Stimulated activated naive B cell treated with anti-CD40 and anti-IgM and Interleukin-4, amounts not matched to agents 10 μg/mL and 1 μg/mL and 100 μg/mL, for 72 hours (primary cell): ENCODE results near the gene ZSCAN32.

Experiments
- ATAC-seq, 2 donors: fragments of 150-1000 bp; cut with Tn5 transposase; replicated peaks; 2 replicates each; pipeline ENCODE4 v1.10.0; 2021; ENCODE audit warnings: moderate library complexity in 1 of 2
- DNase-seq: peaks from one replicate; pipeline ENCODE4 v3.0.0; 2021
- H3K27ac Mint-ChIP-seq: one replicate; pipeline ENCODE4 v1.8.0; 2022; ENCODE audit warnings: mild to moderate bottlenecking, mixed read lengths
- H3K27me3 Mint-ChIP-seq, 2 donors: one replicate each; pipeline ENCODE4 v1.8.0; 2022; ENCODE audit warnings: mixed read lengths in 2 of 2
- H3K36me3 Mint-ChIP-seq, 2 donors: one replicate each; pipeline ENCODE4 v1.8.0; 2022; ENCODE audit warnings: mixed read lengths in 2 of 2, mild to moderate bottlenecking in 1 of 2
- H3K4me1 Mint-ChIP-seq, 2 donors: one replicate each; pipeline ENCODE4 v1.8.0; 2022; ENCODE audit warnings: mixed read lengths in 2 of 2, mild to moderate bottlenecking in 1 of 2
- H3K4me3 Mint-ChIP-seq, 2 donors: one replicate each; pipeline ENCODE4 v1.8.0; 2022; ENCODE audit warnings: mild to moderate bottlenecking in 2 of 2, mixed read lengths in 2 of 2, moderate library complexity in 1 of 2
- H3K9me3 Mint-ChIP-seq, 2 donors: one replicate each; pipeline ENCODE4 v1.8.0; 2022; ENCODE audit warnings: mixed read lengths in 2 of 2, mild to moderate bottlenecking in 1 of 2

The ZSCAN32 gene

DNA sequence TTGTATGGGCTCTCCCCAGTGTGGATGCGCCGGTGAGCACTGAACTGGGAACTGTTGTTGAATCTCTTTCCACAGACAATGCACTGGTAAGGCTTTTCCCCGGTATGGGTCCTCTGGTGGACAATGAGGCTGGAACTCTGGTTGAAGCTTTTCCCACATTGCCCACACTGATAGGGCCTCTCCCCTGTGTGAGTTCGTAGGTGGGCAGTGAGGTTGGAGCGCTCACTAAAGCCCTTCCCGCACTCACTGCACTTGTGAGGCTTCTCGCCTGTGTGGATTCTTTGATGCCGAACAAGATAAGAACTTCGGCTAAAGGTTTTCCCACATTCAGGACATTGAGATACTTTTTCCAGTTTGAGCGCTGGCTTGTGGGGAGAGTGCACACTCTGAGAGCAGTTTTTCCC, 17.8 kb downstream of the ZSCAN32 start:
- no peak overlapping the region for H3K4me3 Mint-ChIP-seq
- H3K27me3 Mint-ChIP-seq, result no peaks in the 10 kb centered on the region
- DNase-seq (no peak), ATAC-seq (no peak)
- no peaks in the 10 kb centered on the region for H3K4me1 Mint-ChIP-seq
- H3K27ac Mint-ChIP-seq, result no peak overlapping the region
- H3K36me3 Mint-ChIP-seq, result peaks cover 87 to 92% of the 10 kb centered on the region in 2 donors
- peaks cover 40 to 56% of the 10 kb centered on the region in 2 donors for H3K9me3 Mint-ChIP-seq

- Mint-ChIP-seq H3K4me1 (peaks cover 0 to 4% of the 10 kb centered on the region in 2 donors), H3K36me3 (peaks cover 78 to 86% of the 10 kb centered on the region in 2 donors)
Measured at GRCh38 chr16:3377917-3378316, 22.9 kb downstream of the ZSCAN32 start.

GRCh38 chr16:3375680-3376079, 25.1 kb downstream of the ZSCAN32 start:
- Mint-ChIP-seq H3K4me3 (no peak overlapping the region), H3K27me3 (no peaks in the 10 kb centered on the region), H3K4me1 (peaks cover 0 to 4% of the 10 kb centered on the region in 2 donors), H3K36me3 (peaks cover 63 to 67% of the 10 kb centered on the region in 2 donors), H3K27ac (no peak overlapping the region), H3K9me3 (peaks cover 29 to 32% of the 10 kb centered on the region in 2 donors)
- ATAC-seq, result no peak
- no peak for DNase-seq

More at GRCh38 chr16:3377917-3378316, 22.9 kb downstream of the ZSCAN32 start:
- ATAC-seq (no peak), DNase-seq (no peak)
- H3K27me3 Mint-ChIP-seq, result no peaks in the 10 kb centered on the region
- H3K9me3 Mint-ChIP-seq, result peaks cover 38 to 39% of the 10 kb centered on the region in 2 donors
- no peak overlapping the region for H3K4me3 Mint-ChIP-seq
- H3K27ac Mint-ChIP-seq, result no peak overlapping the region

- ATAC-seq (no peak), DNase-seq (no peak)
- Mint-ChIP-seq H3K27ac (no peak overlapping the region), H3K9me3 (peaks cover 4 to 14% of the 10 kb centered on the region in 2 donors), H3K4me3 (no peak overlapping the region), H3K27me3 (no peaks in the 10 kb centered on the region), H3K4me1 (peaks cover 7 to 11% of the 10 kb centered on the region in 2 donors), H3K36me3 (peaks cover 26 to 34% of the 10 kb centered on the region in 2 donors)
Measured at GRCh38 chr16:3369073-3369472, 31.7 kb downstream of the ZSCAN32 start.

- H3K4me3 Mint-ChIP-seq, result peak overlapping the region; percentile 88 to 89
- peaks cover 21 to 35% of the 10 kb centered on the region in 2 donors for H3K36me3 Mint-ChIP-seq
- peak; percentile 96 to 99 for ATAC-seq
- H3K27me3 Mint-ChIP-seq, result peaks cover 20 to 27% of the 10 kb centered on the region in 2 donors
- DNase-seq, result peak; percentile 89
- H3K9me3 Mint-ChIP-seq, result peaks cover 14 to 20% of the 10 kb centered on the region in 2 donors
- H3K4me1 Mint-ChIP-seq, result peaks cover 7 to 9% of the 10 kb centered on the region in 2 donors
- peak overlapping the region; percentile 98 for H3K27ac Mint-ChIP-seq
Measured at GRCh38 chr16:3364774-3365427, 35.9 kb downstream of the ZSCAN32 start.

GRCh38 chr16:3363793-3364192, 37.0 kb downstream of the ZSCAN32 start:
- H3K4me3 Mint-ChIP-seq, result no peak overlapping the region
- no peak for DNase-seq

DNA sequence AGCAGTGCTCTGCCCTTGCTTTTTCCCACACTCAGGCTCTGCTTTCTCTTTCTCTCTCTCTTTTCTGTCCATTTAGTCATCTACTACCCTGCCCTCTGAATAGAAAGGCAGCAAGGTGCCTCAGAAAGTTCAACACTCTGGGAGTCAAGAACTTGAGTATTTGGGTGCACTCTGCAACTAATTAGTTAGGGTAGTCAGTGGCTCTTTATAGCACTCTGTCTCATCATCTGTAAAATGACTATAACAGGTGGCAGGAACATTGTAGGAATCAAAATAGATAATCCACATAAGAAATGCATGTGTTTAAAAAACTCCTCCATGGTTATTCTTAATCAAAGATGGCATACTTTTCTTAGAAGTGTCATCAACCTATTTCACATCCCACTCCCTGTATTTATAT, 37.9 kb downstream of the ZSCAN32 start:
- ATAC-seq (no peak), DNase-seq (no peak)
- peaks cover 7 to 9% of the 10 kb centered on the region in 2 donors for H3K4me1 Mint-ChIP-seq
- H3K4me3 Mint-ChIP-seq, result no peak overlapping the region
- peaks cover 15 to 21% of the 10 kb centered on the region in 2 donors for H3K9me3 Mint-ChIP-seq
- no peak overlapping the region for H3K27ac Mint-ChIP-seq
- peaks cover 21 to 35% of the 10 kb centered on the region in 2 donors for H3K36me3 Mint-ChIP-seq
- H3K27me3 Mint-ChIP-seq, result peaks cover 24 to 38% of the 10 kb centered on the region in 2 donors

More at GRCh38 chr16:3363793-3364192, 37.0 kb downstream of the ZSCAN32 start:
- ATAC-seq, result no peak
- H3K9me3 Mint-ChIP-seq, result peaks cover 15 to 21% of the 10 kb centered on the region in 2 donors
- no peak overlapping the region for H3K27ac Mint-ChIP-seq
- H3K4me1 Mint-ChIP-seq, result peaks cover 7 to 9% of the 10 kb centered on the region in 2 donors
- H3K27me3 Mint-ChIP-seq, result peaks cover 22 to 37% of the 10 kb centered on the region in 2 donors
- peaks cover 21 to 35% of the 10 kb centered on the region in 2 donors for H3K36me3 Mint-ChIP-seq

GRCh38 chr16:3358871-3359270, 41.9 kb downstream of the ZSCAN32 start:
- ATAC-seq (no peak), DNase-seq (no peak)
- H3K9me3 Mint-ChIP-seq, result peaks cover 15 to 17% of the 10 kb centered on the region in 2 donors

GRCh38 chr16:3356118-3356517, 44.7 kb downstream of the ZSCAN32 start:
- H3K27me3 Mint-ChIP-seq, result peaks cover 15 to 21% of the 10 kb centered on the region in 2 donors
- peaks cover 0 to 3% of the 10 kb centered on the region in 2 donors for H3K4me1 Mint-ChIP-seq
- H3K4me3 Mint-ChIP-seq, result no peak overlapping the region
- DNase-seq (no peak), ATAC-seq (no peak)
- H3K36me3 Mint-ChIP-seq, result peaks cover 22 to 38% of the 10 kb centered on the region in 2 donors
- H3K27ac Mint-ChIP-seq, result no peak overlapping the region
- H3K9me3 Mint-ChIP-seq, result peaks cover 13 to 15% of the 10 kb centered on the region in 2 donors

More at GRCh38 chr16:3358871-3359270, 41.9 kb downstream of the ZSCAN32 start:
- Mint-ChIP-seq H3K27ac (no peak overlapping the region), H3K36me3 (peaks cover 15 to 38% of the 10 kb centered on the region in 2 donors), H3K4me3 (no peak overlapping the region), H3K4me1 (no peaks in the 10 kb centered on the region), H3K27me3 (peaks cover 24 to 38% of the 10 kb centered on the region in 2 donors)

DNA sequence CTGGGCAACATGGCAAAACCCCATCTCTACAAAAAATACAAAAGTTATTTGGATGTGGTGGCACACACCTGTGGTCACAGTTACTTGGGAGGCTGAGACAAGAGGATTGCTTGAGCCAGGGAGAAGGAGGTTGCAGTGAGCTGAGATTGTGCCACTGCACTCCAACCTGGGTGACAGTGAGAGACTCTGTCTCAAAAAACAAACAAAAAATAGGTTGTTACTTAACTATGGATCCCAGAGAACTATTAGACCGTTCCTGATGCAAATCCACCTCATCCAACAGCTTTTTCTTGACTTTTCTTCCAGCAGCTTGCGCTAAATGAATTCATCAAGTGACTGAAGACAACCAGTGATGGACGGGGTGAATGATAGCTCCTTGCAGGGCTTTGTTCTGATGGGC, 45.2 kb downstream of the ZSCAN32 start, which contains the start of gene OR2C1:
TSS of gene OR2C1 (plus strand) at position 301 of the 400 bp plus-strand sequence. CDS start at position 353, 52 bp downstream.
- Mint-ChIP-seq H3K36me3 (peaks cover 22 to 36% of the 10 kb centered on the region in 2 donors), H3K27me3 (peaks cover 11 to 18% of the 10 kb centered on the region in 2 donors), H3K4me3 (no peak within 1 kb of the TSS), H3K27ac (no peak within 1 kb of the TSS), H3K4me1 (peaks cover 0 to 3% of the 10 kb centered on the region in 2 donors), H3K9me3 (peaks cover 12 to 13% of the 10 kb centered on the region in 2 donors)
- no peak for DNase-seq
- no peak for ATAC-seq

DNA sequence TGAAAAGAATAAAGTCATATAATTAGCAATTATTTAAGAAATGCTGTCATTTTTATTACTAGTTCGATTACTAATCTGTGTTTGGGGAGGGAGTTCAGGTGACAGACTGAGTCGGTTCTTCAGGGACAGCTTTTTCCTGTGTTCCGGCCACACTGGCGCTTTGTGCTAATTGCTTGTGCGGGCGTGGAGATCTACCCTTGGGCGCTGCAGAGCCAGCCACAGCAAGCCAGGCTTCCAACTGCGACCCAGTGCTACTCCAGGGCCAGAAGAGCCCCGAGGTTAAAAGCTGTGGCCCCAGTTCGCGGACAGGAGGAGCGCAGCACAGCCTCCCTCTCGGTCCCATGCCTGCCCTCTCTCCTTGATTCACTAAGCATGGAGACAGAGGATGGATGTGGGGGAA, 51.6 kb downstream of the ZSCAN32 start:
- ATAC-seq, result no peak
- Mint-ChIP-seq H3K4me3 (no peak overlapping the region), H3K36me3 (peaks cover 16 to 18% of the 10 kb centered on the region in 2 donors), H3K9me3 (no peaks in the 10 kb centered on the region), H3K27me3 (no peaks in the 10 kb centered on the region), H3K27ac (peak overlapping the region; percentile 1), H3K4me1 (peaks cover 0 to 5% of the 10 kb centered on the region in 2 donors)
- no peak for DNase-seq

DNA sequence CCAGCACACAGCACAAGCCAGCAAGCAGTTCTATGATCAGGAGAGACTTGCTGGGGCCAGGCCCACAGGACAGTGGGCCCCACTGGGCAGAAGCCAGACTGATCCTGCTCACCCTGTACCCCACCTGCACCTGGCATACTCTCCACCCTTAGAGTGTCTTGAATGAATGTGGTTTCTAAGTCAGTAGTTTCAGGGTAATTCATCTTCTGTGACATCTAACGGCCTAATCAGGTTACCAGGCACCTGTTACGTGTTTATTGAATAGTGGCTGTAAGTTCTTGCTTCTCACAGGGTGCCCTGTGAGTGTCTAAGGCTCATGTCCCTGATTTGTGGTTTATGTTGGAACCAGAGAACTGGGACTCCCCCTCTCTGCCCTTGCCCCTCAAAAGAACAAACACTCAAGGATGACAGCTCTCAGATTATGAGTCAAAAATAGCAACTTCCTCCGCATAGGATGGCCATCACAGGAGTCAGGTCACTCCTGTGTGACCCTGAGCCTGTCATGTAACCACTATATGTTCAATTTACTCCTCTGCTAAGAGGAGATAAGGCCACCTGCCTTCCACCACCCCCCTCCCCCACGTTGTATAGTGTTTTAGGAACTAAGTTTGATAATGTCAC, 52.1 kb downstream of the ZSCAN32 start:
- Mint-ChIP-seq H3K4me1 (peaks cover 0 to 4% of the 10 kb centered on the region in 2 donors), H3K4me3 (no peak overlapping the region), H3K9me3 (no peaks in the 10 kb centered on the region), H3K27me3 (no peaks in the 10 kb centered on the region), H3K27ac (no peak overlapping the region), H3K36me3 (peaks cover 15 to 16% of the 10 kb centered on the region in 2 donors)
- DNase-seq (no peak), ATAC-seq (peak; percentile 63 to 81)

GRCh38 chr16:3347586-3347985, 53.2 kb downstream of the ZSCAN32 start:
- Mint-ChIP-seq H3K9me3 (no peaks in the 10 kb centered on the region), H3K27me3 (no peaks in the 10 kb centered on the region), H3K36me3 (peaks cover 13% of the 10 kb centered on the region in 2 donors), H3K27ac (no peak overlapping the region), H3K4me1 (peaks cover 0 to 2% of the 10 kb centered on the region in 2 donors), H3K4me3 (no peak overlapping the region)
- ATAC-seq (no peak), DNase-seq (no peak)

DNA sequence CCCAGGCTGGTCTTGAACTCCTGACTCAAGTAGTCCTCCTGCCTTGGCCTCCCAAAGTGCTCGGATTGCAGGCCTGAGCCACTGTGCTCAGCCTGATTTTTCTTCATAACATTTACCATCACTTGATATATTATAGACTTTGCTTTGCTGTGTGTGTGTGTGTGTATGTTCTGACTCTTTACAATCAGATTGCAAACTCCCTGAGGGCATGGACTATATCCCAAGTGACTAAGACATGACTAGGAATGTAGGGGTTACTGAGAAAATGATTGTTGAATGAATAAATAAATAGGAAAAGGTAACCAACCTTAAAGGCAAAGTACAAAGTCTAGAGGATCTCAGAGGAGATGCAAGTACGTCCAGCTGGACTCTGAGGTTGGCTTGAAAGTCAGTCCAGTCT, 54.8 kb downstream of the ZSCAN32 start:
- ATAC-seq (no peak), DNase-seq (no peak)
- peaks cover 0 to 2% of the 10 kb centered on the region in 2 donors for H3K4me1 Mint-ChIP-seq
- H3K4me3 Mint-ChIP-seq, result no peak overlapping the region
- H3K9me3 Mint-ChIP-seq, result no peaks in the 10 kb centered on the region
- H3K36me3 Mint-ChIP-seq, result peaks cover 9 to 13% of the 10 kb centered on the region in 2 donors
- H3K27me3 Mint-ChIP-seq, result no peaks in the 10 kb centered on the region
- no peak overlapping the region for H3K27ac Mint-ChIP-seq
